Measurements from ENCODE around the gene IL36G.

Gene IL36G

GRCh38 chr2:113002677-113003076 lies 24.9 kb downstream of the IL36G start:
- no peak overlapping the region for H3K4me3 ChIP-seq (ENCODE audit: low read depth, low read length)
- in situ Hi-C loops (cut with HindIII; ENCODE audit: low sequenced_read_pairs) = no loop called here
- no peak for TF ChIP-seq CTCF (IDR thresholded peaks at IDR 0.05; ENCODE audit: low read depth, low read length, missing control alignments)
- DNase-seq (ENCODE audit: low read depth) = no peak

- no peak for TF ChIP-seq CTCF (IDR thresholded peaks at IDR 0.05; ENCODE audit: low read depth, low read length, missing control alignments)
- in situ Hi-C loops (cut with HindIII; ENCODE audit: low sequenced_read_pairs) = no loop called here
- no peak within 1 kb of the TSS for H3K4me3 ChIP-seq (ENCODE audit: low read depth, low read length)
- DNase-seq (ENCODE audit: low read depth) = no peak
Measured at GRCh38 chr2:113005030-113005509, 27.3 kb downstream of the IL36G start, which contains the start of gene IL36A. Gene IL36A, plus strand, starts transcription at chr2:113005459. Its CDS starts 413 bp downstream, at chr2:113005872.

- in situ Hi-C loops (cut with HindIII; ENCODE audit: low sequenced_read_pairs) = no loop called here
- no peak for TF ChIP-seq CTCF (IDR thresholded peaks at IDR 0.05; ENCODE audit: low read depth, low read length, missing control alignments)
Measured at GRCh38 chr2:113007250-113007649, 29.4 kb downstream of the IL36G start.

GRCh38 chr2:113009622-113010021 lies 31.8 kb downstream of the IL36G start:
- no peak for TF ChIP-seq CTCF (IDR thresholded peaks at IDR 0.05; ENCODE audit: low read depth, low read length, missing control alignments)
- DNase-seq (ENCODE audit: low read depth) = no peak
- no peak overlapping the region for H3K4me3 ChIP-seq (ENCODE audit: low read depth, low read length)
- in situ Hi-C loops (cut with HindIII; ENCODE audit: low sequenced_read_pairs) = no loop called here

More at GRCh38 chr2:113007250-113007649, 29.4 kb downstream of the IL36G start:
- no peak for DNase-seq (ENCODE audit: low read depth)
- no peak overlapping the region for H3K4me3 ChIP-seq (ENCODE audit: low read depth, low read length)

- no peak overlapping the region for H3K4me3 ChIP-seq (ENCODE audit: low read depth, low read length)
- DNase-seq (ENCODE audit: low read depth) = no peak
- no peak for TF ChIP-seq CTCF (IDR thresholded peaks at IDR 0.05; ENCODE audit: low read depth, low read length, missing control alignments)
- in situ Hi-C loops (cut with HindIII; ENCODE audit: low sequenced_read_pairs) = no loop called here
Measured at GRCh38 chr2:113010088-113010487, 32.3 kb downstream of the IL36G start.

- no peak for TF ChIP-seq CTCF (IDR thresholded peaks at IDR 0.05; ENCODE audit: low read depth, low read length, missing control alignments)
- DNase-seq (ENCODE audit: low read depth) = no peak
- in situ Hi-C loops (cut with HindIII; ENCODE audit: low sequenced_read_pairs) = no loop called here
- H3K4me3 ChIP-seq (ENCODE audit: low read depth, low read length) = no peak overlapping the region
Measured at GRCh38 chr2:113011108-113011507, 33.3 kb downstream of the IL36G start.
